CD14-positive monocyte (primary cell): ENCODE data around the gene SMG7. TPM values are rescaled to one million over a fixed set of nuclear protein-coding genes. Genes with fewer than 3 reads are reported as not detected.

ENCODE experiments used
- DNase-seq, 3 donors: peaks; one replicate each; pipeline ENCODE4 v3.0.0-alpha.2; 2011 to 2022
- H2AFZ ChIP-seq: 2 replicates; pipeline ENCODE4 v1.6.0; 2012; ENCODE audit warnings: mild to moderate bottlenecking, low read depth, low read length, inconsistent platforms; ENCODE audit not compliant: insufficient read depth, poor library complexity, severe bottlenecking
- H3K27ac ChIP-seq, 2 donors: 1 replicate in 1 of 2; 2 replicates in 1 of 2; pipeline ENCODE4 v1.5.1; 2012 to 2013; ENCODE audit warnings: low read length in 2 of 2, control low read depth in 1 of 2, inconsistent platforms in 1 of 2, low read depth in 1 of 2, mild to moderate bottlenecking in 1 of 2
- H3K27me3 ChIP-seq, 2 donors: one replicate each; pipeline versions ENCODE4 v1.6.0 to v1.6.1; 2011 to 2013; ENCODE audit warnings: low read length in 2 of 2; ENCODE audit not compliant: control insufficient read depth in 2 of 2, insufficient read depth in 2 of 2
- H3K36me3 ChIP-seq, 2 donors: replicated peaks in 1 of 2; 1 replicate in 1 of 2; 2 replicates in 1 of 2; pipeline versions ENCODE4 v1.5.1 to v1.6.1; 2012 to 2013; ENCODE audit warnings: low read length in 2 of 2, control low read depth in 1 of 2, inconsistent platforms in 1 of 2, mild to moderate bottlenecking in 1 of 2; ENCODE audit not compliant: insufficient read depth in 2 of 2, control insufficient read depth in 1 of 2
- H3K4me1 ChIP-seq, 2 donors: 1 replicate in 1 of 2; 2 replicates in 1 of 2; pipeline versions ENCODE4 v1.5.1 to v1.6.1; 2012 to 2013; ENCODE audit warnings: low read length in 2 of 2, control low read depth in 1 of 2, inconsistent platforms in 1 of 2, mild to moderate bottlenecking in 1 of 2, moderate library complexity in 1 of 2; ENCODE audit not compliant: insufficient read depth in 2 of 2, control insufficient read depth in 1 of 2
- H3K4me2 ChIP-seq: replicated peaks from 2 replicates; pipeline ENCODE3; 2012; ENCODE audit warnings: low read length, moderate library complexity, mild to moderate bottlenecking; ENCODE audit not compliant: poor library complexity, severe bottlenecking; ENCODE audit errors: extremely low read depth
- H3K4me3 ChIP-seq, 3 experiments: fragments of 200-600 bp in 1 of 3; sonication (generic) in 1 of 3; replicated peaks in 1 of 3; 1 replicate in 2 of 3; 2 replicates in 1 of 3; pipeline ENCODE4 v1.5.1; 2011 to 2013; ENCODE audit warnings: low read length in 3 of 3, mild to moderate bottlenecking in 3 of 3, control low read depth in 2 of 3, low read depth in 2 of 3, inconsistent platforms in 1 of 3, moderate library complexity in 1 of 3
- H3K79me2 ChIP-seq: 2 replicates; pipeline ENCODE4 v1.6.0; 2012; ENCODE audit warnings: mild to moderate bottlenecking, control low read depth, inconsistent platforms, low read length, moderate library complexity; ENCODE audit not compliant: insufficient read depth
- H3K9ac ChIP-seq: 2 replicates; pipeline ENCODE4 v1.6.0; 2017; ENCODE audit warnings: low read length, mild to moderate bottlenecking; ENCODE audit not compliant: insufficient read depth, poor library complexity, severe bottlenecking
- H3K9me3 ChIP-seq, 2 donors: replicated peaks in 1 of 2; 1 replicate in 1 of 2; 2 replicates in 1 of 2; pipeline versions ENCODE4 v1.5.1 to v1.6.1; 2012 to 2013; ENCODE audit warnings: low read length in 2 of 2, control low read depth in 1 of 2; ENCODE audit not compliant: control insufficient read depth in 1 of 2, insufficient read depth in 1 of 2
- H4K20me1 ChIP-seq: 2 replicates; pipeline ENCODE4 v1.6.0; 2012; ENCODE audit warnings: mild to moderate bottlenecking, low read length, control low read depth, moderate library complexity; ENCODE audit not compliant: insufficient read depth
- H3K27ac Mint-ChIP-seq, 7 donors: one replicate each; pipeline ENCODE4 v1.8.0; 2020; ENCODE audit warnings: mild to moderate bottlenecking in 7 of 7, mixed read lengths in 7 of 7, moderate library complexity in 6 of 7, inconsistent platforms in 2 of 7
- H3K27me3 Mint-ChIP-seq, 3 donors: one replicate each; pipeline ENCODE4 v1.8.0; 2021 to 2022; ENCODE audit warnings: low read depth in 3 of 3, mild to moderate bottlenecking in 3 of 3, mixed read lengths in 3 of 3, moderate library complexity in 3 of 3, inconsistent platforms in 1 of 3
- H3K36me3 Mint-ChIP-seq, 2 donors: one replicate each; pipeline ENCODE4 v1.8.0; 2020; ENCODE audit warnings: mixed read lengths in 2 of 2, inconsistent platforms in 1 of 2, mild to moderate bottlenecking in 1 of 2
- H3K4me1 Mint-ChIP-seq: one replicate; pipeline ENCODE4 v1.8.0; 2020; ENCODE audit warnings: mild to moderate bottlenecking, mixed read lengths
- H3K4me3 Mint-ChIP-seq, 2 donors: one replicate each; pipeline ENCODE4 v1.8.0; 2020; ENCODE audit warnings: mild to moderate bottlenecking in 2 of 2, mixed read lengths in 2 of 2, moderate library complexity in 1 of 2
- H3K9me3 Mint-ChIP-seq, 7 donors: one replicate each; pipeline ENCODE4 v1.8.0; 2020 to 2022; ENCODE audit warnings: mixed read lengths in 7 of 7, mild to moderate bottlenecking in 6 of 7, moderate library complexity in 6 of 7, inconsistent platforms in 2 of 7
- CTCF ChIP-seq: fragments of 200-600 bp; IDR thresholded peaks from one replicate; pipeline ENCODE4 v1.8.0; 2022; ENCODE audit warnings: antibody characterized with exemption, mild to moderate bottlenecking
- WGBS: methylation state at CpG from one replicate; pipeline ENCODE4 v1.1.5; 2013; ENCODE audit warnings: missing lambda C conversion rate; ENCODE audit not compliant: insufficient coverage; 5-methylcytosine and 5-hydroxymethylcytosine counted together
- intact Hi-C, 2 donors: fragments of 100-400 bp; cut with micrococcal nuclease; formaldehyde crosslinking; loops; one replicate each; pipeline versions ENCODE4 v1.15.0 to v1.15.1; 2023
- polyA plus RNA-seq, 3 donors: library from polyadenylated mRNA; depleted of rRNA in 1 of 3; unstranded in 2 of 3; stranded (reverse) in 1 of 3; fragments of 300-500 nt in 2 of 3; fragments of >200 nt in 1 of 3; fragmentation: Illumina TruSeq in 2 of 3; gene quantifications; 1 replicate in 2 of 3; 2 replicates in 1 of 3; pipeline ENCODE4 v1.2.3, GENCODE V29; 2012 to 2021

SMG7 gene
- polyA plus RNA-seq, 3 donors, result 11.5 to 31.3 (median 19.4) TPM

GRCh38 chr1:183552891-183553290 lies 80.6 kb downstream of the SMG7 start:
- H3K9me3 ChIP-seq, result no peaks in the 10 kb centered on the region
- 0% methylated on average over 1 of the region's 6 CpGs for WGBS
- no peak overlapping the region for H2AFZ ChIP-seq
- H3K27me3 Mint-ChIP-seq, result no peaks in the 10 kb centered on the region
- no peak for TF ChIP-seq CTCF
- H3K4me1 ChIP-seq, result no peaks in the 10 kb centered on the region
- H3K36me3 Mint-ChIP-seq, result peaks cover 81 to 89% of the 10 kb centered on the region in 2 donors
- H4K20me1 ChIP-seq, result peaks cover 97% of the 10 kb centered on the region
- H3K79me2 ChIP-seq, result peaks cover 6% of the 10 kb centered on the region
- peak overlapping the region; percentile 35 to 85 (median 66) for H3K27ac Mint-ChIP-seq
- H3K27ac ChIP-seq, result peak overlapping the region in 1 of 2 donors; percentile 66
- H3K4me3 Mint-ChIP-seq, result no peak overlapping the region
- H3K9ac ChIP-seq, result no peak overlapping the region
- no peak overlapping the region for H3K4me2 ChIP-seq
- no peak for DNase-seq
- intact Hi-C loops, result loop anchor here in 1 of 2 donors (10.0 kb wide), 1 partner anchor 698 kb away; no protein-coding TSS in a partner anchor
- H3K36me3 ChIP-seq, result peaks cover 82 to 100% of the 10 kb centered on the region in 2 donors
- H3K4me3 ChIP-seq, result no peak overlapping the region
- peaks cover 6% of the 10 kb centered on the region for H3K4me1 Mint-ChIP-seq
- H3K9me3 Mint-ChIP-seq, result no peaks in the 10 kb centered on the region
- H3K27me3 ChIP-seq, result no peaks in the 10 kb centered on the region

GRCh38 chr1:183553331-183553730 lies 81.0 kb downstream of the SMG7 start:
- Mint-ChIP-seq H3K4me1 (peaks cover 3% of the 10 kb centered on the region), H3K9me3 (no peaks in the 10 kb centered on the region), H3K27me3 (no peaks in the 10 kb centered on the region), H3K36me3 (peaks cover 83 to 93% of the 10 kb centered on the region in 2 donors), H3K27ac (peak overlapping the region; percentile 35 to 85 (median 72)), H3K4me3 (no peak overlapping the region)
- Histone ChIP-seq H3K9ac (no peak overlapping the region), H4K20me1 (peaks cover 98% of the 10 kb centered on the region), H2AFZ (no peak overlapping the region), H3K4me3 (no peak overlapping the region), H3K79me2 (peaks cover 6% of the 10 kb centered on the region), H3K4me1 (no peaks in the 10 kb centered on the region), H3K27ac (peak overlapping the region; percentile 5 to 66), H3K9me3 (no peaks in the 10 kb centered on the region), H3K4me2 (no peak overlapping the region), H3K27me3 (no peaks in the 10 kb centered on the region), H3K36me3 (peaks cover 86 to 100% of the 10 kb centered on the region in 2 donors)
- intact Hi-C loops, result loop anchor here in 1 of 2 donors (10.0 kb wide), 1 partner anchor 699 kb away; no protein-coding TSS in a partner anchor
- no peak for DNase-seq
- WGBS, result 82% methylated on average over 2 of the region's 5 CpGs
- TF ChIP-seq CTCF, result no peak
